HEK293 (cell line): ENCODE measurements around the gene KCTD11.

Source experiments
- CTCF ChIA-PET: fragments of 350-600 bp; formaldehyde crosslinking; extraction: SDS; loops from one replicate; lab custom pipeline; 2021; ENCODE audit warnings: antibody characterized with exemption; lab: Yijun Ruan, JAX
- POLR2A ChIA-PET: fragments of 300-600 bp; formaldehyde crosslinking; extraction: SDS; loops from one replicate; lab custom pipeline; 2020; ENCODE audit warnings: antibody characterized with exemption, inconsistent platforms; lab: Yijun Ruan, JAX
- H3K27ac ChIP-seq: fragments of 200-500 bp; sonication (Bioruptor generic); 2 replicates; pipeline ENCODE4 v1.5.1; 2014; ENCODE audit warnings: low read depth, low read length, control low read depth, inconsistent platforms; ENCODE audit errors: extremely low read depth
- H3K36me3 ChIP-seq, 2 experiments: fragments of 200-500 bp in 1 of 2; sonication (Bioruptor generic) in 1 of 2; 1 replicate in 1 of 2; 2 replicates in 1 of 2; pipeline ENCODE4 v1.5.1; 2014 to 2017; ENCODE audit warnings: inconsistent platforms in 2 of 2, low read length in 2 of 2; ENCODE audit not compliant: control insufficient read depth in 2 of 2, insufficient read depth in 1 of 2
- H3K4me1 ChIP-seq: fragments of 200-500 bp; sonication (Bioruptor generic); 2 replicates; pipeline ENCODE4 v1.5.1; 2014; ENCODE audit warnings: mild to moderate bottlenecking, low read length, inconsistent platforms; ENCODE audit not compliant: control insufficient read depth, insufficient read depth
- H3K4me3 ChIP-seq: 2 replicates; pipeline ENCODE4 v1.5.1; 2011; ENCODE audit warnings: low read depth, mild to moderate bottlenecking, control low read depth, low read length, moderate library complexity
- H3K9me3 ChIP-seq: fragments of 200-500 bp; sonication (Bioruptor generic); 2 replicates; pipeline ENCODE4 v1.5.1; 2014; ENCODE audit warnings: low read depth, low read length, inconsistent platforms; ENCODE audit not compliant: control insufficient read depth, insufficient read depth
- ATF2 ChIP-seq: fragments of 450-650 bp; formaldehyde crosslinking; IDR thresholded peaks from 2 replicates; pipeline ENCODE4 v1.5.1; 2016; ENCODE audit warnings: missing biosample characterization, missing genetic modification characterization, low read depth
- GLIS2 ChIP-seq: fragments of 450-650 bp; formaldehyde crosslinking; IDR thresholded peaks from 2 replicates; pipeline ENCODE4 v1.5.1; 2016; ENCODE audit warnings: missing biosample characterization, missing genetic modification characterization
- KLF8 ChIP-seq: fragments of 450-650 bp; formaldehyde crosslinking; IDR thresholded peaks from 2 replicates; pipeline ENCODE4 v1.5.1; 2016; ENCODE audit warnings: missing biosample characterization, missing genetic modification characterization
- WT1 ChIP-seq: fragments of 450-650 bp; formaldehyde crosslinking; IDR thresholded peaks from 2 replicates; pipeline ENCODE4 v1.5.1; 2016; ENCODE audit warnings: missing biosample characterization, missing genetic modification characterization
- YY1 ChIP-seq: fragments of 450-650 bp; formaldehyde crosslinking; IDR thresholded peaks from 2 replicates; pipeline ENCODE4 v1.5.1; 2018; ENCODE audit warnings: missing biosample characterization, missing genetic modification characterization
- ZBTB20 ChIP-seq: fragments of 450-650 bp; formaldehyde crosslinking; IDR thresholded peaks from 2 replicates; pipeline ENCODE4 v1.5.1; 2016; ENCODE audit warnings: missing biosample characterization, missing genetic modification characterization
- ZEB2 ChIP-seq: fragments of 450-650 bp; formaldehyde crosslinking; IDR thresholded peaks from 2 replicates; pipeline ENCODE4 v1.5.1; 2016; ENCODE audit warnings: missing biosample characterization, missing genetic modification characterization
- ZFHX2 ChIP-seq: fragments of 450-650 bp; formaldehyde crosslinking; conservative IDR thresholded peaks from 2 replicates; pipeline ENCODE4 v1.5.1; 2016; ENCODE audit warnings: missing biosample characterization, missing genetic modification characterization
- ZIC2 ChIP-seq: fragments of 450-650 bp; formaldehyde crosslinking; IDR thresholded peaks from 2 replicates; pipeline ENCODE4 v1.5.1; 2016; ENCODE audit warnings: missing biosample characterization, missing genetic modification characterization
- ZNF112 ChIP-seq: fragments of 450-650 bp; formaldehyde crosslinking; IDR thresholded peaks from 2 replicates; pipeline ENCODE4 v1.5.0; 2017; ENCODE audit warnings: missing biosample characterization, missing genetic modification characterization
- ZNF114 ChIP-seq: fragments of 450-650 bp; formaldehyde crosslinking; IDR thresholded peaks from 2 replicates; pipeline ENCODE4 v1.5.0; 2017; ENCODE audit warnings: missing biosample characterization, missing genetic modification characterization
- ZNF223 ChIP-seq: fragments of 450-650 bp; formaldehyde crosslinking; IDR thresholded peaks from 2 replicates; pipeline ENCODE4 v1.5.1; 2016; ENCODE audit warnings: missing biosample characterization, missing genetic modification characterization
- ZNF239 ChIP-seq: fragments of 450-650 bp; formaldehyde crosslinking; IDR thresholded peaks from 2 replicates; pipeline ENCODE4 v1.5.1; 2016; ENCODE audit warnings: missing biosample characterization, missing genetic modification characterization
- ZNF391 ChIP-seq: fragments of 450-650 bp; formaldehyde crosslinking; IDR thresholded peaks from 2 replicates; pipeline ENCODE4 v1.5.1; 2016; ENCODE audit warnings: low read depth, missing biosample characterization, missing genetic modification characterization, borderline replicate concordance
- ZNF398 ChIP-seq: fragments of 450-650 bp; formaldehyde crosslinking; IDR thresholded peaks from 2 replicates; pipeline ENCODE4 v1.5.1; 2017; ENCODE audit warnings: missing biosample characterization, missing genetic modification characterization
- ZNF404 ChIP-seq: fragments of 450-650 bp; formaldehyde crosslinking; IDR thresholded peaks from 2 replicates; pipeline ENCODE4 v1.5.1; 2017; ENCODE audit warnings: missing biosample characterization, missing genetic modification characterization
- ZNF449 ChIP-seq: fragments of 450-650 bp; formaldehyde crosslinking; IDR thresholded peaks from 2 replicates; pipeline ENCODE4 v1.5.1; 2017; ENCODE audit warnings: missing biosample characterization, mild to moderate bottlenecking, missing genetic modification characterization, moderate library complexity
- ZNF521 ChIP-seq: fragments of 450-650 bp; formaldehyde crosslinking; IDR thresholded peaks from 2 replicates; pipeline ENCODE4 v1.5.1; 2017; ENCODE audit warnings: missing biosample characterization, mild to moderate bottlenecking, missing genetic modification characterization
- ZNF549 ChIP-seq: fragments of 450-650 bp; IDR thresholded peaks from 2 replicates; pipeline ENCODE4 v1.5.1; 2018; ENCODE audit warnings: missing biosample characterization, missing genetic modification characterization, mild to moderate bottlenecking, inconsistent platforms, moderate library complexity
- ZNF571 ChIP-seq: fragments of 450-650 bp; formaldehyde crosslinking; IDR thresholded peaks from 2 replicates; pipeline ENCODE4 v1.5.0; 2017; ENCODE audit warnings: missing biosample characterization, missing genetic modification characterization
- ZNF639 ChIP-seq: fragments of 450-650 bp; formaldehyde crosslinking; IDR thresholded peaks from 2 replicates; pipeline ENCODE4 v1.5.1; 2016; ENCODE audit warnings: missing biosample characterization, missing genetic modification characterization
- ZNF654 ChIP-seq: fragments of 450-650 bp; formaldehyde crosslinking; IDR thresholded peaks from 2 replicates; pipeline ENCODE4 v1.5.1; 2016; ENCODE audit warnings: low read depth, missing biosample characterization, missing genetic modification characterization
- ZNF701 ChIP-seq: fragments of 450-650 bp; formaldehyde crosslinking; IDR thresholded peaks from 2 replicates; pipeline ENCODE4 v1.5.1; 2016; ENCODE audit warnings: missing biosample characterization, missing genetic modification characterization
- ZNF707 ChIP-seq: fragments of 450-650 bp; formaldehyde crosslinking; IDR thresholded peaks from 2 replicates; pipeline ENCODE4 v1.5.1; 2016; ENCODE audit warnings: missing biosample characterization, missing genetic modification characterization
- ZNF785 ChIP-seq: fragments of 450-650 bp; formaldehyde crosslinking; IDR thresholded peaks from 2 replicates; pipeline ENCODE4 v1.5.1; 2016; ENCODE audit warnings: missing biosample characterization, missing genetic modification characterization
- ZSCAN30 ChIP-seq: fragments of 450-650 bp; IDR thresholded peaks from 2 replicates; pipeline ENCODE4 v1.5.1; 2018; ENCODE audit warnings: missing biosample characterization, mild to moderate bottlenecking, missing genetic modification characterization, moderate library complexity

The KCTD11 gene

GRCh38 chr17:7392696-7393612 lies 41.0 kb downstream of the KCTD11 start:
- Histone ChIP-seq H3K27ac (no peak overlapping the region), H3K9me3 (no peaks in the 10 kb centered on the region), H3K4me3 (no peak overlapping the region), H3K36me3 (peaks cover 0 to 36% of the 10 kb centered on the region in 2 experiments; a peak in 2 of 3 replicates), H3K4me1 (peaks cover 3% of the 10 kb centered on the region)
- ChIA-PET POLR2A (interaction anchor here (0.5 to 3.4 kb wide), 6 partner anchors 7 to 437 kb away, joined by 3 to 67 read pairs (median 5); partner anchors contain the start of gene TMEM256), CTCF (interaction anchor here (0.7 to 2.0 kb wide), 6 partner anchors 11 to 1951 kb away, joined by 3 to 5 read pairs (median 3); partner anchors contain the start of gene TMEM256)
- TF ChIP-seq ZNF398 (tag by site-specific recombination) (no peak), ZFHX2 (tag by site-specific recombination) (0 out of 2 replicates have a peak, but pooled peaks have one; percentile 7)

- ChIA-PET CTCF (interaction anchor here (0.5 to 2.0 kb wide), 4 partner anchors 10 to 1952 kb away, joined by 3 to 4 read pairs (median 4); partner anchors contain the start of gene TMEM256), POLR2A (interaction anchor here (0.6 to 3.4 kb wide), 16 partner anchors 8 to 262 kb away, joined by 3 to 67 read pairs (median 4); partner anchors contain the start of genes NEURL4, TMEM102, TMEM256 and TMEM95)
- peak overlapping the region; percentile 63; the same call in 1 of the 2 replicates for H3K27ac ChIP-seq
- H3K9me3 ChIP-seq = no peaks in the 10 kb centered on the region
- peaks cover 3% of the 10 kb centered on the region for H3K4me1 ChIP-seq
- H3K36me3 ChIP-seq = peaks cover 0 to 33% of the 10 kb centered on the region in 2 experiments; a peak in 1 of 3 replicates
- peak overlapping the region; percentile 69 for H3K4me3 ChIP-seq
- TF ChIP-seq ZNF707 (tag by site-specific recombination) (no peak), ZNF549 (no peak), YY1 (tag by site-specific recombination) (no peak), ZNF639 (no peak), ATF2 (tag by site-specific recombination) (no peak), WT1 (tag by site-specific recombination) (no peak), ZBTB20 (tag by site-specific recombination) (peak; percentile 99), ZNF114 (tag by site-specific recombination) (no peak), ZFHX2 (tag by site-specific recombination) (peak; percentile 81), ZNF785 (tag by site-specific recombination) (no peak), ZNF223 (tag by site-specific recombination) (no peak), ZNF391 (tag by site-specific recombination) (no peak), ZSCAN30 (tag by site-specific recombination) (no peak), ZIC2 (tag by site-specific recombination) (no peak), GLIS2 (0 out of 2 replicates have a peak, but pooled peaks have one; percentile 41), KLF8 (tag by site-specific recombination) (peak; percentile 26; the same call in 1 of the 2 replicates), ZNF404 (tag by site-specific recombination) (no peak), ZNF521 (no peak), ZNF571 (tag by site-specific recombination) (no peak), ZNF239 (tag by site-specific recombination) (no peak), ZNF449 (tag by site-specific recombination) (no peak), ZNF654 (tag by site-specific recombination) (no peak), ZNF112 (tag by site-specific recombination) (no peak), ZNF701 (tag by site-specific recombination) (no peak), ZEB2 (tag by site-specific recombination) (0 out of 2 replicates have a peak, but pooled peaks have one; percentile 14)
Observed at GRCh38 chr17:7393613-7394451, 41.9 kb downstream of the KCTD11 start.
